ENCODE measurements around the gene RILPL2.
A peak's percentile ranks its signal among the peaks of the same experiment; 100 is the strongest.
"Not testable (repeated sequence)": the region's sequence is repeated elsewhere in the genome, so short reads cannot be mapped to it uniquely, and the experiment has no call there.

Gene RILPL2, protein sequence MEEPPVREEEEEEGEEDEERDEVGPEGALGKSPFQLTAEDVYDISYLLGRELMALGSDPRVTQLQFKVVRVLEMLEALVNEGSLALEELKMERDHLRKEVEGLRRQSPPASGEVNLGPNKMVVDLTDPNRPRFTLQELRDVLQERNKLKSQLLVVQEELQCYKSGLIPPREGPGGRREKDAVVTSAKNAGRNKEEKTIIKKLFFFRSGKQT

DNA sequence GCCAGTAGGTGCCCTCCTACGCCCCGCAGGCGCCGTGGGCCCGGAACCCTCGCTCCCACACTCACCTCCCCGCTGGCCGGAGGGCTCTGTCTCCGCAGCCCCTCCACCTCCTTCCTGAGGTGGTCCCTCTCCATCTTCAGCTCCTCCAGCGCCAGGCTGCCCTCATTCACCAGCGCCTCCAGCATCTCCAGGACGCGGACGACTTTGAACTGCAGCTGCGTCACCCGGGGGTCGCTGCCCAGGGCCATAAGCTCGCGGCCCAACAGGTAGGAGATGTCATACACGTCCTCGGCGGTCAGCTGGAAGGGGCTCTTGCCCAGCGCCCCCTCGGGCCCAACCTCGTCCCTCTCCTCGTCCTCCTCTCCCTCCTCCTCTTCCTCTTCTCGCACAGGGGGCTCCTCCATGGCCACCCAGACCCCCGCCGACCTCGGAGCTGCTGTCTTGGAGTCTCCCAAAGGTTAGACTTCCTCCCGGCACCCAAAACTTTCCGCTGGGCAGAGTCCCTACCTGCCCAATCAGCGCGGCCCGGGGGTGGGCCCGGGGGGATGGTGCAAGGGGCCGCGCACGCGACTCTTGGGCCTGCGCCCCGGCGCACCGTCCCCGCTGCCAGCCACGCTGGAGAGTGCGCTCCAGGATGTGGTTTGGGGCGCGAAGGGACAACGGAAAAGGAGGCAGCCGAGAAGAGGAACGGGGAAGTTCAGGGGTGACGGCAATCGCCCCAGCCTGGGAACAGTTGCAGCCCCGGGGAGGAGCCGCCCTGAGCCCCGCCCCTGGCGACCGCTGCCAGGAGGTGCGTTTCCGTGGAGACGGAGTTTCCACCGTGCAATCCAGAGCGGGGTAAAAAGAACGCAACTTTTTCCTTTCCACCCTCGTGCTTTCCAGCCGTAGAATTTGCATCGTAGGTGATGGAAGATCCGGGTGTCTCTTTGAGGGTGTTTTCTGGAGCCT is at the start of gene RILPL2:
RILPL2 (minus strand) TSS at position 668 of the 948 bp plus-strand sequence; CDS start at position 404, 264 bp downstream.
- peak; percentile 92 for DNase-seq (ENCODE audit: low read depth, low spot score)

DNA sequence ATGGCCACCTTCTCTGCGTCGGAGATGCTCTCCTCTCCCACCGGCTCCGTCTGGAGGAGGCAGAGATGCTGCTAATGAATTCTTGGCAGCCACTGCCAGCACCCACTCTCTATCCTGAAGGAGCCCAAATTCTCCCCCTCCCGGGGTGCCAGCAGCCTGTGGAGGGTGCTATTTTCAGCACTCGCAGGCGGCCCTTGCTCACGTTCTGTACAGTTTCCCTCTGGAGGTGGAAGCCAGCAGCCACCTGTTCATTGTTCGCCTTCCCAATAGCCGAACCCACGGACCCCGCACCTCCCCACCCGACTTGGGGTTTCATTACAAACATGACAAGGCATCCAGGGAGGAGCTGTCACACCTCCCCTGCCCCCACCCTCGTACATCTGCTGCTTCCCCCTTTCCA is 49.3 kb upstream of the RILPL2 start:
- DNase-seq (ENCODE audit: low read depth, low spot score), result no peak

DNA sequence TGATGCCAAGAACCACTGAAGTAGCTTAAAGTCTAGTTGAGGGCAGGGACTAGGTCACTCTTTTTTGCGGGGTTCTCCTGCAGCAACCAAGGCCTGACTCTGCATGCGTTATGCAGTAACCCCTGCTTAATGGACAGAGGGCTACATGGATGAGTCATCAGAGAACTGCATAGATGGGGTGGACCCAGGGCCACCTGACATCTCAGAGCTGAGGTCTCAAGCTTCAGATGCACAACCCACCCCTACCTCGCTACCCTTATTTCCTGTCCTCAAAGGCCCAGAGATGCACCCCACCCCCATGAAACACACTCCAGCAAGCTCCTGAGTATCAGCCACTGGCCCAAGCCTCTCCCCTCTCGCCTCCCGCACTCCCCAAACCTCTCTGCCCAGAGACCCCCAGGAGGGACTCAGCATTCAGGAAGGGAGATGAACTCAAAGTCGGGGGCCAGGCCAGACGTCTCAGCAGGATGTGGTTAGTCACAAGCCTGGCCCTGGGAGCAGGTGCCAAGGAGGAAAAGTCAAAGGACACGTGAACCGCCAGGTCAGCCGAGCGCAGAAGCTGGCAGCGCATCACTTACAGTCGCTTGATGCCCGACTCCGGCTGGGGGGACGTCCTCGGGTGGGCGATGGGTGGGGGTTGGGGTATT is 47.2 kb upstream of the RILPL2 start:
- no peak for DNase-seq (ENCODE audit: low read depth, low spot score)

DNA sequence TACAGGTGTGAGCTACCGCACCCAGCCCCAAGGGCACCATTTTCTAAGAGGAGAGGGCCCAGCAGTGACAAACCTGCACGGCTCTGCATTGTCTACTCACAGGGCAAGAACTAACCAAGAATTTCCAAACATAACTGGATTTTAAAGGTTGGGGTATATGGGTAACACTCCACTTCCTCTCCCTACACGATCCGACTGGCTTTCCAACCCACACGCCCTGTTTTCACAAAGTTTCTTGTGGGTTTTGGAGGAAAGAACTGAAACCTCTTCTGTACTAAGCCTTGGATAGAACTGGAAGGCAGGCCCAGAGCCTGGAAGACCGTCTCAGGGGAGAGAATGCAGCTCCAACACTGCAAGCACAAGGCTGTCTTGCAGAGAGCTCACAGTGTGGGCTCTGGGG is 46.4 kb upstream of the RILPL2 start:
- DNase-seq (ENCODE audit: low read depth, low spot score), result no peak

DNA sequence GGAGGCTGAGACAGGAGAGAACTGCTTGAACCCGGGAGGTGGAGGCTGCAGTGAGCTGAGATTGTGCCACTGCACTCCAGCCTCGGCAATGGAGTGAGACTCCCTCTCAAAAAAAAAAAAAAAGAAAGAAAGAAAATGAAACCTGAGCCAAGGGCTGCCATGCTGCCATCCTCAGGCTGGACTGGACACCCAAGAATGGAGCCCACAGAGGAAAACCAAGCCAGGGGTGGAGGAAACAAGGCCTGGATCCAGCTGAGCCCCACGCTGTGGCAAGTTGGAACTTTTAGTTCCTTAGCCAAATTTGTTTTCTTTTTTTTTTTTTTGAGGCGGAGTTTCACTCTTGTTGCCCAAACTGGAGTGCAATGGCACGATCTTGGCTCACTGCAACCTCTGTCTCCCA is 44.8 kb upstream of the RILPL2 start:
- not testable (repeated sequence) for DNase-seq (ENCODE audit: low read depth, low spot score)

DNA sequence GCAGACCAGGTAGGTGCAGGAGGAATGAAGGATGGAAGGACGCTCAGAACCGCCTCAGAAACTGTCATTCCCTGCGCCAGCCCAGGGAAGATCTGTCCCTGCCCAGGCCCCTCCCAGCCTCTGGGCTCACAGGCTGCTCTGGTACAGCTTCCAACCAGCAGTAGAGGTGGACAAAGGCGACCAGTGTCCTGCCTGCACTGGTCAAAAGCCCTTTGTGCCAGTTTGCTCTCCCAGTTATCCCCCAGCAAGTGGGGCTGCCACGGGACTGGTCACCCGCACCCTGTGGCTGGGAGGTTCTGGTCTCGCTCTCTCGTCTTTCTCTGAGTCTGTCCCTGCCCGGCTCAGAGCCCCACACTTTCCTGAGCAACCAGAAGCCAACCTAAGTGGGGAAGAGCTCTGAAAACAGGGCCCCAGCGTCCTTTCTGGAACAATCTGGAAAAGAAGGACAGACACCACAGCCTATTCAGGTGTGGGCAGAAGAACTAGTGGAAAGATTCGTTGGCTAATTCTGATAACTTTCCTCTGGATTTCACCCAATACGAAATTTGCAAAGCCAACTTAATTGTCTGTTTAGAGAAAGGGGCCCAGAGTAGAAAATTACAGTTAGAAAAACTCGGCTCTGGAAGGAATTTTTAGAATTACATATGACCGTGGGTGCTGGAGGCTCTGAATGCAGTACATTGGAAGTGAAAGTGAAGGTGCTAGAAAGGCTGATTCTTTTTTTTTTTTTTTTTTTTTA is 43.1 kb upstream of the RILPL2 start:
- no peak for DNase-seq (ENCODE audit: low read depth, low spot score)

DNA sequence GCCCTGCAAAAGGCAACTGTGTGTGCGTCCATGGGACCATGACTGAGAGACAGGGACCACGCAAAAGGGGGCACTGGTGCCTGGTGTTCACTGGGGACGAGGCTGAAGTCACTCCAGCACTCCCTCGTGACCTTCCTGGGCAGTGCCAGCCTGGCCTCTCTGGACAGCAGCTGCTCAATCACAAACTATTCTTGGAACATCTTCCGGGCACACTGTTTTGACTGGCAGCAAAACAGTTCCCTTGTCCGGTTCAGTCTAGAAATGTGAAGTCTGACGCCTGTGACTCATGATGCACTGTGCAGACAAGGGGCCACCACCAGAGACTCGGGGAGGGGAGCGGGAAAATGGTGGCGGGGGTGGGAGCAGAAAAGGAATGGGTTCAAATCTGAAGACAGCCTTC is 42.3 kb upstream of the RILPL2 start:
- peak; percentile 60 for DNase-seq (ENCODE audit: low read depth, low spot score)

DNA sequence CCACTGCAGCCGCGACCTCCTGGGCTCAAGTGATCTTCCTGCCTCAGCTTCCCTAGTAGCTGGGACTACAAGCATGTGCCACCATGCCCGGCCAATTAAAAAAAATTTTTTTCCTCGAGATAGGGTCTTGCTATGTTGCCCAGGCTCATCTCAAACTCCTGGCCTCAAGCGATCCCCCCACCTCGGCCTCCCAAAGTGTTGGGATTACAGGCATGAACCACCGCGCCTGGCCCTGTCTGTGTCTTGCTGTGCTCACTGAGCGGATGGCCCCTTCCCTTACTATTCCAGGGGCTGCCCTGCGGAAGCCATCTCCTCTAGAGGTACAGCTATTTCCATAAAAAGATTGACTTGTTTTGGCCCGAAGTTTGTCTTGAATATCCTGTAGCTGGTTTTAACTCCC is 41.6 kb upstream of the RILPL2 start:
- no peak for DNase-seq (ENCODE audit: low read depth, low spot score)

DNA sequence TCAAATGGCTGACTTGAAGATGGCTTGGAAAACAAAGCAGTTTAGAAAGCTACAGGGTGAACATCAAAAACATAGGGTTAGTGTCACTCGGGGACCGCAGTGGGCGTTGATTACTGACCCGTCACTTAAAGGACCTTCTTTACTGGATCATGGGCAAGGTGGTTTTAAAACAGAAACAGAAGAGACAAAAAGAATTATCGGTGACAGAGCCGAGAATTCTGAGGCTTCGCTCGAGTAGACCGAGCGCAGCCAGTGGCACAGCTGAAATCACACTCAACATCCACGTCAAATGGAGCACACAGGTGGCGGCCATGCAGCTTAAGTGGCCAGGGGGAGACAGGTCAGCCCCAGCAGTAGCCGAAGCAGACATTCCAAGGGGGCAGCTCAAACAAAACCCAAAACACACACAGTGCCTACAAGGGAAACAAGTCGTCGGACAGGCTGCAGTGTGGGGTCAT is 38.8 kb upstream of the RILPL2 start:
- DNase-seq (ENCODE audit: low read depth, low spot score), result no peak

DNA sequence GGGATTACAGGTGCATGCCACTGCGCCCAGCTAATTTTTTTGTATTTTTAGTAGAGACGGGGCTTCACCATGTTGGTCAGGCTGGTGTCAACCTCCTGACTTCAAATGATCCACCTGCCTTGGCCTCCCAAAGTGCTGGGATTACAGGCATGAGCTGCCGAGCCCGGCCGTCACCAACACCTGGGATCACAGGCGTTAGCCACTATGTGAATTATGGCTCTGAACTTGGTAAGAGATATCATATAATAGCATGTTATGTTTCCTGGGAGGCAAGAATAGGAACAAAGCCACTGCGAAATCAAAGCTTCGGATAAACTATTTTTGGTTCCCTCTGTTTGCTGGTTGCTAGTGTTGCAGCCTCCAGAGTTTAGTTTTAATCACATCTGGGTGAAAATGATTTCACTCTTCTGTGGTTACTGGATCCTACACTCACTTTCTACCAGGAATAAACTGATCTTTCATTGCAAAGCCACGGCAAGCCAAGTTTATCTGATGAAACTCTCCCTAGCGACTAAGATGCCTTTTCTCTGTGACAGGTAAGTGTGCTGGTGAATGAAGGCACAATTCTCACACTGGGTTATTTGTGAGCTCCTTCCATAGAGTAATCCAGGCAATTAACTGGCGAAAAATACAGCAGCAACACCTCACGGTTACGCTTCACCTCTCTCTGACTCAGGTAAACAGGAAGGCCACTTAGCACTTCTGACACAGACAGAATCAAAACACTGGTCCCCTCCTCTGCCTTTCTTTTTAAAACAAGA is 38.2 kb upstream of the RILPL2 start:
- no peak for DNase-seq (ENCODE audit: low read depth, low spot score)

DNA sequence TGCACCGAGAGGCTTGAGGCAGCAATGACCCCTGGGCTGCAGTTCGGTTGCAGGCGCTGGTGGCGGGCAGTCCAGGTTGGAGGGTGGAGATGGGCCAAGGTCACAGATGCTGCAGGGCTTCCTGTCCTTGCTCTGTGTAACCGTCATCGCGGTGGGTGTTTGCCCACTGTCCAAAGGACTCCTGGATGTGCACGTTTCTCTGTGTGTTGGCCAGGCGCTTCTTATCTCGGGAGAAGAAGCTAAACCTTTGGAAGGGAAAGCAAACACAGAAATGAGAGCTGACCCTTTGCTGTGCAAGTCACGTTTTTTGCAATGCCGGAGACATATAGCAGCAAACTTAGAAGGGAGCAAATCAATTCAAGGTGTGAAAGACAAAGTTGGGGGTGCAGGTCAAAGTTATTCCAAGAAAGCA is 36.0 kb upstream of the RILPL2 start:
- no peak for DNase-seq (ENCODE audit: low read depth, low spot score)

DNA sequence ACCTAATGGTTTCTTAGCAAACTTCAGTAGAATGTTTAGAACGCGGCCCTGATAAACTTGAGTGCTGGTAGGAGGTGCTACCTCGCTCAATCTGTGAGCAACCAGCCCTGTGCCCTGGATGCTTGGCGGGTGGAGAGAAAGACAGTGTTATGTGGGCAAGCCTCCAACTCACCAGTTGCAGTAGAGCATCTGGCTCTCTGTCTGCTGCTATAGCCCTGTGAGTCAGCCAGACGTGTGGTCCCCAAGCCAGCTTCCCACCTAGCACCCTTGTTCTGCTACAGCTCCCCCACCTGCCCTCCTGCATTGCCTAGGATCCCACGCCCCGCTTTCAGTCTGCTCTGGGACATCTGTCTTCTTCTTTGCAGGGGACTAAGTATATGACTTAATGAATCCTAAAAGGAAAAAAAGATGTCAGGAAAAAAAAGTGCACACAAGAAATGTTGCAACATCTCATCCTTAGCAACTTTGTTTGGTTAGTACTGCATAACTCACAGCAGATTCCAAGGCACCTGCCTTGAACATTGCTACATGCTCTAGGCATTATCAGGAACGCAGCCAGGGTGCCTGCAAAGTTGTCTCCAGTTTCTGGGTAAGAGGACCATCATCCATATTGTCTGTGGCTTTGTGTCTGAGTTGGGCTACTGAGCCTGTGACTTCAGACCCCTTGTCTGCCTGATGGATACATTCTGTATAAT is 35.0 kb upstream of the RILPL2 start:
- peak; percentile 46 for DNase-seq (ENCODE audit: low read depth, low spot score)

DNA sequence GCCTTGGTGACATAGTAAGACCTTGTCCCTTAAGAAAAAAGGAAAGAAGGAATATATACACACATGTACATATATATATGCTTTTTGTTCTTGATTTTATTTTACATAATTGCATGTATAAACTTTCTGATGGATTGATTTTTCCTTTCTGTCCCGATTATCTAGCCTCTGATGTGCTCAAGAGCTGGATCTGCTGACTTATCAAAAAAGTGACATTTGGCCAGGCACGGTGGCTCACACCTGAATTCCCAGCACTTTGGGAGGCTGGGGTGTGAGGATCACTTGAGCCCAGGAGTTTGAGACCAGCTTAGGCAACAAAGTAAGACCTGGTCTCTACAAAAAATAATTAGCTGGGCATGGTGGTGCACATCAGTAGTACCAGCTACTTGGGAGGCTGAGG is 33.5 kb upstream of the RILPL2 start:
- no peak for DNase-seq (ENCODE audit: low read depth, low spot score)

DNA sequence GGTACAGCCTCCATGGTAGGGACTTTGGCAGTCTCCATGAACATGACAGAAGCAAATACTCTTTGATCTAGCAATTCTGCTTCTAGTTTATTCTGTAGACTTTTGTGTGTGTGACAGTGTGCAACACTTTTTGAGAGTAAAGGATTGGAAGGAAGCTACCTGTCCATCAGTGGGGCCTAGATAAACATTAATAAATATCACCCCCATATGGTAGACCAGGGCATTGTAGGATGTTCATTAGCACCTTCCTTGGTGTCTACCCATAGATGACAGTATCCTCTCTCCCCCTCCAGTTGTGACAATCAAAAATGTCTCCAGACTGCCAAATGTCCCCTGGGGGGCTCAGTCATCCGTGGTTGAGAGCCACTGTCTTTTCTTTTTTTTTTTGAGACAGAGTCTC is 32.3 kb upstream of the RILPL2 start:
- no peak for DNase-seq (ENCODE audit: low read depth, low spot score)

DNA sequence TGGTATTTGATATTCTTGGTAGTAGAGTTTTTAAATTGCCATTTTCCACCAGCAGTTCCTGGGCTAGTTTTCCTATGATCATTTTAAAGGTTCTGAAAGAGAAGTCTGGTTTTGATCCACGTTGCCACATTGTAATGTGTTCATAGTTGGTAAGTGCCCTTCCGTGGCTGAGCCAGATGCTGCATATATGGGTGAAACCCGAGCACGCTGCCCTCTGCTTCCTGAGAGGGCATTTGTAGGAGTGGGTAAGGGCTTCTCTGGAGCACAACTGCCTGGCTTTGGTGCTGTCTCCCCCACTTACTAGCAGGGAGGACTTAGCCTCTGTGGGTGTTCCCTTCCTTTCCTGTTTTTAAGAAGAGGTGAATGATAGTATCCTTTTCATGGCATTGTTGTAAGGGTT is 28.6 kb upstream of the RILPL2 start:
- DNase-seq (ENCODE audit: low read depth, low spot score), result no peak

DNA sequence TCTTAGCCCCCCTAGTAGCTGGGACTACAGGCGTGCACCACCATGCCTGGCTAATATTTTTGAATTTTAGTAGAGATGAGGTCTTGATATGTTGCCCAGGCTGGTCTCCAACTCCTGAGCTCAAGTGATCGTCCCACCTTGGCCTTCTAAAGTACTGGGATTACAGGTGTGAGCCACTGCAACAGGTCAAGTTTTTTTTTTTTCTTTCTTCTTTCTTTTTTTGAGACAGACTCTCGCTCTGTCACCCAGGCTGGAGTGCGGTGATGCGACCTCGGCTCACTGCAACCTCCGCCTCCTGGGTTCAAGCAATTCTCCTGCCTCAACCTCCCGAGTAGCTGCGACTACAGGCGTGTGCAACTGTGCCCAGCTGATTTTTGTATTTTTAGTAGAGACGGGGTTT is 26.7 kb upstream of the RILPL2 start:
- DNase-seq (ENCODE audit: low read depth, low spot score), result not testable (repeated sequence)

DNA sequence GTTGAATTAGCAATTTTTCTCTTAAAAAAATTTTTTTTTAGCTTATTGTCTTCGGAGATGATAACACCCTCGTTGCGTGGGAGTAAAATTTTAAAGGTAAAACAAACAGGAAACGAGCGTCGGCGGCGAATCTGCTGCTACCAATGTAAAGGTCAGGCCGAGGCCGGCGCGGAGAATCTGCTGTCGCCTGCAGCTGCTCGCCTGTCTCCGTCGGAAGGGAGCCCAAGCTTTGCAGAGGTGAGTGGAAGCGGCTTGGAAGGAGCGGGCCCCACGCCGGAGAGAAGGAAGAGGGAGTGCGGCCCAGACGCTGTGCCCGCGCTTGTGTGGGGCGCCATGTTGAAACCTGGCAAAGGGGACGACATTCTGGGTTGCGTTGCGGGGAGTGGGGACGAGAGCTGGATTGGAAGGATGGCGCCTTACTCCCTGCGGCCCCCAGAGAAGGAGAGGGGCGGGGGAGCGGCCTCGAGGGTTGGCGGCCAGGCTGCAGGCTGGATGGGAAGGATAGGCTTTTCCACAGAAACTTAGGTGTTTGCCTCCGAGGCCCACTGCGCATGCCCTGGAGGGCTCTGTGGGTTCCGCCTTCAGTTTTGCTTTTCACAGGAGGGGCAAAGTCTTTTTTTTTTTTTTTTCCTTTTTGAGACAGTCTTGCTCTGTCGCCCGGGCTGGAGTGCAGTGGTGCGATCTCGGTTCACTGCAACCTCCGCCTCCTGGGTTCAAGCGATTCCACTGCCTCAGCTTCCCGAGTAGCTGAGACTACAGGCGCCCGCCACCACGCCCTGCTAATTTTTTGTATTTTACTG is 21.7 kb upstream of the RILPL2 start, which contains the start of gene SNRNP35:
SNRNP35 (plus strand) TSS at position 160 of the 800 bp plus-strand sequence. CDS start 7,402 bp downstream, outside the sequence.
- peak; percentile 90 for DNase-seq (ENCODE audit: low read depth, low spot score)

DNA sequence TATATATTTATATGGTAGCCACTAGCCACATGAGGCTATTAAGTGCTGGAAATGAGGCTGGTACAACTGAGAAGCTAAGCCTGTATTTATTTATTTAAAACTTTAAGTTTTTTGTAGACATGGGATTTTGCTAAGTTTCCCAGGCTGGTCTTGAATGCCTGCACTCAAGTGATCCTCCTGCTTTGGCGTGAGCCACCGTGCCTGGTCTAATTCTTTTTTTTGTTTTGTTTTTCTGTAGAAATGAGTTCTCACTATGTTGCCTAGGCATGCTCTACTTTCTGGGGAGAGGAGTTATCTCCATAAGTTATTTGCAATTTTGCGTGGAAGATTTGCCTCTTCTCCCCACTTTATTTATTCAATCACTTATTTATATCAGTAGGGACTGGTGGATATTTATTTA is 16.7 kb upstream of the RILPL2 start:
- no peak for DNase-seq (ENCODE audit: low read depth, low spot score)

DNA sequence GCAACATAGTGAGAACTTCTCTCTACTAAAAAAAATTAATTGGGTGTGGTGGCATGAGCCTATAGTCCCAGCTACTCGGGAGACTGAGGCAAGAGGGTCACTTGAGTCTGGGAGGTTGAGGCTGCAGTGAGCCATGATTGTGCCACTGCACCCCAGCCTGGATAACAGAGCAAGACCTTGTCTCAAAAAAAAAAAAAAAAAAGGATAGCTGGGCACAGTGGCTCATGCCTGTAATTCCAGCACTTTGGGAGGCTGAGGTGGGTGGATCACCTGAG is 15.7 kb upstream of the RILPL2 start:
- not testable (repeated sequence) for DNase-seq (ENCODE audit: low read depth, low spot score)

DNA sequence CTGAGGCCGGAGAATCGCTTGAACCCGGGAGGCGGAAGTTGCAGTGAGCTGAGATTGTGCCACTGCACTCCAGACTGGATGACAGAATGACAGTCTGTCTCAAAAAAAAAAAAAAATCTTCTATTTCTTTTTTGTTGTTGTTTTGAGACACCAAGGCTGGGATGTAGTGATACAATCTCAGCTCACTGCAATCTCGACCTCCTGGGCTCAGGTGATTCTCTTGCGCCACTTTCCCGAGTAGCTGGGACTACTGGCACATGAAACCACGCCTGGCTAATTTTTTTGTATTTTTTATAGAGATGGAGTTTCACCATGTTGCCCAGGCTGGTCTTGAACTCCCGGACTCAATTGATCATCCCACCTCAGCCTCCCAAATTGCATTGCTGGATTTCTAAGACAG is 14.2 kb upstream of the RILPL2 start:
- no peak for DNase-seq (ENCODE audit: low read depth, low spot score)

All from astrocyte of the hippocampus (primary cell).